Karpas-422 (cell line): ENCODE results near the gene TEX13D. TPM values are rescaled to one million over a fixed set of nuclear protein-coding genes. Genes with fewer than 3 reads are reported as not detected.

Source experiments
- DNase-seq: peaks from one replicate; pipeline ENCODE4 v3.0.0-alpha.2; 2015
- H2AFZ ChIP-seq: fragments of 200-600 bp; sonication (generic); 2 replicates; pipeline ENCODE4 v1.6.1; 2014; ENCODE audit warnings: antibody characterized with exemption, low read length, mixed read lengths
- H3K27ac ChIP-seq: fragments of 200-600 bp; sonication (generic); 2 replicates; pipeline ENCODE4 v1.5.1; 2014; ENCODE audit warnings: mild to moderate bottlenecking, low read length, moderate library complexity
- H3K27me3 ChIP-seq: fragments of 200-600 bp; sonication (generic); 2 replicates; pipeline ENCODE4 v1.6.1; 2014; ENCODE audit warnings: low read length, mixed read lengths
- H3K36me3 ChIP-seq: fragments of 200-600 bp; sonication (generic); 2 replicates; pipeline ENCODE4 v1.6.1; 2014; ENCODE audit warnings: low read length, mixed read lengths; ENCODE audit not compliant: insufficient read depth
- H3K4me1 ChIP-seq: fragments of 200-600 bp; sonication (generic); 2 replicates; pipeline ENCODE4 v1.6.1; 2014; ENCODE audit warnings: mild to moderate bottlenecking, low read length, mixed read lengths
- H3K4me2 ChIP-seq: fragments of 200-600 bp; sonication (generic); 2 replicates; pipeline ENCODE4 v1.6.1; 2014; ENCODE audit warnings: low read length, low read depth, mild to moderate bottlenecking; ENCODE audit not compliant: poor library complexity, severe bottlenecking
- H3K4me3 ChIP-seq: fragments of 200-600 bp; sonication (generic); 2 replicates; pipeline ENCODE4 v1.5.1; 2014; ENCODE audit warnings: mild to moderate bottlenecking, antibody characterized with exemption, low read length, mixed read lengths
- H3K79me2 ChIP-seq: fragments of 200-600 bp; sonication (generic); 2 replicates; pipeline ENCODE4 v1.6.1; 2014; ENCODE audit warnings: mild to moderate bottlenecking, low read length, mixed read lengths
- H3K9ac ChIP-seq: fragments of 200-600 bp; sonication (generic); 2 replicates; pipeline ENCODE4 v1.6.0; 2014; ENCODE audit warnings: low read length
- H3K9me2 ChIP-seq: fragments of 200-600 bp; sonication (generic), shearing (Covaris generic); replicated peaks from 2 replicates; pipeline ENCODE4 v1.6.0; 2014; ENCODE audit warnings: mild to moderate bottlenecking, low read length, moderate library complexity; ENCODE audit not compliant: insufficient read depth
- H3K9me3 ChIP-seq: fragments of 300-700, 200-600 bp; sonication (generic); 2 replicates; pipeline ENCODE4 v1.6.1; 2014; ENCODE audit warnings: low read length, mixed read lengths
- H4K20me1 ChIP-seq: fragments of 200-600 bp; sonication (generic); 2 replicates; pipeline ENCODE4 v1.6.1; 2014; ENCODE audit warnings: mild to moderate bottlenecking, antibody characterized with exemption, low read length, low read depth; ENCODE audit not compliant: insufficient read depth
- total RNA-seq: library from RNA; depleted of rRNA; stranded (reverse); fragments of >200 nt; shearing (Covaris generic); gene quantifications from 2 replicates; pipeline ENCODE4 v1.2.3, GENCODE V29; 2014; ENCODE audit warnings: low replicate concordance

The TEX13D gene
- total RNA-seq, 1 experiment from 2014 or later, result 0.82 TPM

DNA sequence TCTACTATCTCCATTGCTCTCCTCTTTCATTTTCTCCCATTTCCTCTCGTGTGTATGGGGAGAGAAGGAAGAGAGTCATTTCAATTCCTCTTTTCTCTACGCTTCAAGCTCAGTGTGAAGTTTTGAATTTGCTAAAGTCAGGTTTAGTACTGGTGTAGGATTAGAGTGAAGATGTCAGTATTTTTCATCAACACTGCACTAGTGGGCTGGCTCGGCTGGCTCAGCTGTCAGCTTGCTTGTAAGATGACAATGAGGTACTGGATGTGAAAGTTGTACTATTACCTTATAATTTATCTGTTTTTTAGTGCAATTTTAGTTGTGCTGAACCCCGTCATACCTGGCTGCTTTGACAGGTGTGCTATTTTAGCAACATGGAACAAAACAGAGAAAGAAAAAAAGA lies 11.8 kb downstream of the TEX13D start:
- DNase-seq, result no peak
- H3K4me1 ChIP-seq, result no peaks in the 10 kb centered on the region

DNA sequence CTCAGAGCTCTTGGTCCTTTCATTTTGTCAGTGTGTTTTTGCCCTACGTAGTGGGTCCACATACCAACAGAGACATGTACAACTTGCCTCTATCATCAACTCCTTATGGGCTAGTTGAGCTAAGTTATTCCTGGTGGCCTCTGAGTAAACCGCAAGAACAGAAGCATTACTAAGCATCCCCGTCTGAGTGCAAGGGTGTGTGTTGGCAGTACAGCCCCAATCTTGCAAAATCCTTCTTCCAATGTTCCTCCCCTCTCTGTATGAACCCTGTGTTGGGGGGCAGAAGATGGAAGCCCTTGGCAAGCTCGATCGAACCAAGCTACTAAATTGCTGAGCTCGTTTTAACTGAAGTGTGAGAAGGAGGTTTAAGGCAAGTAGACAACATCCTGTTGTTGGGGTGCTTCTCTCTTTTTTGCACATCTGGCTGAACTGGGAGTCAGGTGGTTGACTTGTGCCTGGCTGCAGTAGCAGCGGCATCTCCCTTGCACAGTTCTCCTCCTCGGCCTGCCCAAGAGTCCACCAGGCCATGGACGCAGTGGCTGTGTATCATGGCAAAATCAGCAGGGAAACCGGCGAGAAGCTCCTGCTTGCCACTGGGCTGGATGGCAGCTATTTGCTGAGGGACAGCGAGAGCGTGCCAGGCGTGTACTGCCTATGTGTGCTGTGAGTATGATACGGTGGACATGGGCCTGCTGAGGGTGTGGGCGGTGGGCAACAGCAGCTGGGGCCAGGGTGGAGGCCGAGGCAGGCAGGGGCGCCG lies 13.8 kb downstream of the TEX13D start, which contains the start of gene SH2D1A:
SH2D1A (plus strand) TSS at position 447 of the 760 bp plus-strand sequence; CDS start at position 527, 80 bp downstream.
- Histone ChIP-seq H3K79me2 (no peaks in the 10 kb centered on the region), H3K27ac (no peak within 1 kb of the TSS), H3K4me3 (no peak within 1 kb of the TSS), H3K9ac (no peak within 1 kb of the TSS), H3K4me2 (no peak within 1 kb of the TSS), H2AFZ (no peak within 1 kb of the TSS), H3K36me3 (no peaks in the 10 kb centered on the region), H3K4me1 (no peaks in the 10 kb centered on the region), H3K9me3 (no peaks in the 10 kb centered on the region), H4K20me1 (no peaks in the 10 kb centered on the region), H3K9me2 (no peaks in the 10 kb centered on the region), H3K27me3 (no peaks in the 10 kb centered on the region)
- no peak for DNase-seq

More for the DNA sequence above, 11.8 kb downstream of the TEX13D start:
- H3K27ac ChIP-seq, result no peak overlapping the region
- no peaks in the 10 kb centered on the region for H4K20me1 ChIP-seq
- H3K4me2 ChIP-seq, result no peak overlapping the region
- H3K9me2 ChIP-seq, result no peaks in the 10 kb centered on the region
- H3K79me2 ChIP-seq, result no peaks in the 10 kb centered on the region
- H3K4me3 ChIP-seq, result no peak overlapping the region
- no peak overlapping the region for H3K9ac ChIP-seq
- no peaks in the 10 kb centered on the region for H3K36me3 ChIP-seq
- no peaks in the 10 kb centered on the region for H3K27me3 ChIP-seq
- no peaks in the 10 kb centered on the region for H3K9me3 ChIP-seq
- H2AFZ ChIP-seq, result no peak overlapping the region

DNA sequence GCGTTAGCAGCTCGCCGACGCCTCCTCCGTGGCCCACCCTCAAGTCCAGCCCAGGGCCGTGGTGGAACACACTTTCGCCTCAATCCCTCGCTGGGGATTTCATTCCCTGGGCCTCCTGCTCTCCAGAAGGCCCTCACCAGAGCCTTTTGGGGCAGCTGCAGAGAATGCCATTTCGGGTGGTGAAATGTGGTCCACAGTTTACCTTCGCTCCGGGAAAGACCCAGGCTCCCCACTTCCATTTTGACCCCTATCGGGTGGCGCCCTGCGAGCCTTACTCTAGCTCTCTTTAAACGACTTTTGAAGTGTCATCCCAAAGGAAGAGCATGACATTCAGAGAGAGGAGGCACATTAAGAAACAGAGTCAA lies 14.4 kb downstream of the TEX13D start:
- H3K9ac ChIP-seq, result no peak overlapping the region
- H3K4me1 ChIP-seq, result no peaks in the 10 kb centered on the region
- H3K9me3 ChIP-seq, result no peaks in the 10 kb centered on the region
- no peaks in the 10 kb centered on the region for H3K27me3 ChIP-seq
- H2AFZ ChIP-seq, result no peak overlapping the region
- no peaks in the 10 kb centered on the region for H3K79me2 ChIP-seq
- no peaks in the 10 kb centered on the region for H4K20me1 ChIP-seq
- H3K4me3 ChIP-seq, result no peak overlapping the region
- DNase-seq, result no peak
- H3K4me2 ChIP-seq, result no peak overlapping the region
- H3K36me3 ChIP-seq, result no peaks in the 10 kb centered on the region
- H3K27ac ChIP-seq, result no peak overlapping the region
- no peaks in the 10 kb centered on the region for H3K9me2 ChIP-seq

DNA sequence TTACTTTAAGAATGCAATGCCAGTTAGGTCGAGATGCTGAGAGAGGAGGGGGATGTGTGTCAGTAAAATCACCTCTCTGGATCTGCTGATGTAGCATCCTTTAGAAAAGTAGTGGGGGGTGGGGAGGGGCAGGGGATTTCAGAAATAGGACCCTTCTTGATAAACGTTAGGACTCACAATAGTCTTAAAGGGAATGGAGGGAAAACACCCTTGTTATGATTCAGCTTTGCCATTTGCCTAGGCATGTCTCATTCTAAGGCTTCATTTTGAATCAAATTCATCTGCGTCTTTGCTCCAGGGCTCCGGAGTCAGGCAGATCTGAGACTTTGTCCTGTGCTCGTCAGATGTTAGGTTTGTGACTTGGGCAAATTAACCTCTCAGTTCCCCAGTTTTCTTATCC lies 14.8 kb downstream of the TEX13D start:
- Histone ChIP-seq H3K4me2 (no peak overlapping the region), H2AFZ (no peak overlapping the region), H3K36me3 (no peaks in the 10 kb centered on the region), H3K9me3 (no peaks in the 10 kb centered on the region), H4K20me1 (no peaks in the 10 kb centered on the region), H3K9ac (no peak overlapping the region), H3K79me2 (no peaks in the 10 kb centered on the region), H3K27ac (no peak overlapping the region), H3K4me1 (no peaks in the 10 kb centered on the region), H3K9me2 (no peaks in the 10 kb centered on the region), H3K4me3 (no peak overlapping the region), H3K27me3 (no peaks in the 10 kb centered on the region)
- no peak for DNase-seq

GRCh38 chrX:124348182-124348581 lies 15.7 kb downstream of the TEX13D start:
- Histone ChIP-seq H3K9me3 (no peaks in the 10 kb centered on the region), H3K4me3 (no peak overlapping the region), H4K20me1 (no peaks in the 10 kb centered on the region), H3K27ac (no peak overlapping the region), H3K4me2 (no peak overlapping the region), H3K79me2 (no peaks in the 10 kb centered on the region), H3K9me2 (no peaks in the 10 kb centered on the region), H3K9ac (no peak overlapping the region), H2AFZ (no peak overlapping the region), H3K4me1 (no peaks in the 10 kb centered on the region), H3K36me3 (no peaks in the 10 kb centered on the region), H3K27me3 (no peaks in the 10 kb centered on the region)
- no peak for DNase-seq

GRCh38 chrX:124348885-124349453 lies 16.5 kb downstream of the TEX13D start:
- Histone ChIP-seq H3K4me1 (no peaks in the 10 kb centered on the region), H3K36me3 (no peaks in the 10 kb centered on the region), H3K79me2 (no peaks in the 10 kb centered on the region), H2AFZ (no peak overlapping the region), H3K27me3 (no peaks in the 10 kb centered on the region), H3K9ac (no peak overlapping the region), H3K4me2 (no peak overlapping the region), H3K9me3 (no peaks in the 10 kb centered on the region), H3K27ac (no peak overlapping the region), H4K20me1 (no peaks in the 10 kb centered on the region), H3K9me2 (no peaks in the 10 kb centered on the region), H3K4me3 (no peak overlapping the region)
- DNase-seq, result no peak

GRCh38 chrX:124354648-124355047 lies 22.2 kb downstream of the TEX13D start:
- H3K36me3 ChIP-seq, result no peaks in the 10 kb centered on the region
- no peaks in the 10 kb centered on the region for H3K27me3 ChIP-seq
- no peak overlapping the region for H3K27ac ChIP-seq
- no peak overlapping the region for H3K9ac ChIP-seq
- H2AFZ ChIP-seq, result no peak overlapping the region
- H3K4me1 ChIP-seq, result no peaks in the 10 kb centered on the region
- H3K9me3 ChIP-seq, result no peaks in the 10 kb centered on the region
- no peak overlapping the region for H3K4me2 ChIP-seq
- no peak overlapping the region for H3K4me3 ChIP-seq
- no peaks in the 10 kb centered on the region for H3K79me2 ChIP-seq
- no peak for DNase-seq
- H4K20me1 ChIP-seq, result no peaks in the 10 kb centered on the region
- H3K9me2 ChIP-seq, result no peaks in the 10 kb centered on the region

- H3K9me2 ChIP-seq, result no peaks in the 10 kb centered on the region
- H3K9me3 ChIP-seq, result no peaks in the 10 kb centered on the region
- no peaks in the 10 kb centered on the region for H3K27me3 ChIP-seq
- no peaks in the 10 kb centered on the region for H3K36me3 ChIP-seq
- H3K9ac ChIP-seq, result no peak overlapping the region
- H3K4me3 ChIP-seq, result no peak overlapping the region
- H4K20me1 ChIP-seq, result no peaks in the 10 kb centered on the region
- H2AFZ ChIP-seq, result no peak overlapping the region
- no peaks in the 10 kb centered on the region for H3K4me1 ChIP-seq
- DNase-seq, result no peak
- no peak overlapping the region for H3K4me2 ChIP-seq
- no peaks in the 10 kb centered on the region for H3K79me2 ChIP-seq
- no peak overlapping the region for H3K27ac ChIP-seq
Measured at GRCh38 chrX:124358800-124359383, 26.4 kb downstream of the TEX13D start.
